ENCODE results near the gene TNS4.

- no peak for TF ChIP-seq MAX (IDR thresholded peaks at IDR 0.05)
- TF ChIP-seq YY1 (IDR thresholded peaks at IDR 0.05; ENCODE audit: low read depth) = no peak
- TF ChIP-seq CREB1 (IDR thresholded peaks at IDR 0.05; ENCODE audit: low read depth) = no peak
- no peak for TF ChIP-seq EP300 (IDR thresholded peaks at IDR 0.05; ENCODE audit: borderline replicate concordance)
- TF ChIP-seq CEBPB (IDR thresholded peaks at IDR 0.05) = no peak
- TF ChIP-seq REST (IDR thresholded peaks at IDR 0.05; ENCODE audit: low read depth) = no peak
- TF ChIP-seq RAD21 (IDR thresholded peaks at IDR 0.05; ENCODE audit: low read depth) = no peak
- no peak for TF ChIP-seq TCF12 (IDR thresholded peaks at IDR 0.05; ENCODE audit: low read depth)
- no peak for TF ChIP-seq EGR1 (IDR thresholded peaks at IDR 0.05)
- no peak for TF ChIP-seq ZBTB7A (IDR thresholded peaks at IDR 0.05; ENCODE audit: low read depth)
- TF ChIP-seq USF1 (IDR thresholded peaks at IDR 0.05) = no peak
- TF ChIP-seq TEAD4 (IDR thresholded peaks at IDR 0.05) = no peak
Observed at GRCh38 chr17:40475234-40475908, 26.1 kb downstream of the TNS4 start.
